HepG2 (cell line): ENCODE results near the gene PEAK3.

ENCODE experiments used
- ATF2 ChIP-seq: sonication (generic); formaldehyde crosslinking; IDR thresholded peaks from 2 replicates; pipeline ENCODE4 v1.4.0; 2020; ENCODE audit warnings: missing genetic modification reagents
- CREBL2 ChIP-seq: sonication (generic); formaldehyde crosslinking; IDR thresholded peaks from 2 replicates; pipeline ENCODE4 v1.8.1; 2023; ENCODE audit warnings: missing genetic modification reagents, mild to moderate bottlenecking, borderline replicate concordance
- EZH2 ChIP-seq: conservative IDR thresholded peaks from 2 replicates; pipeline ENCODE4 v1.6.1; 2012; ENCODE audit warnings: mild to moderate bottlenecking, low read depth, low read length, moderate library complexity

GRCh38 chr19:2326699-2327360 lies 44.9 kb upstream of the PEAK3 start:
- TF ChIP-seq CREBL2 (CRISPR knock-in tag): no peak
- no peak for TF ChIP-seq EZH2
- no peak for TF ChIP-seq ATF2 (CRISPR knock-in tag)
